IgD-negative memory B cell (primary cell): ENCODE measurements around the gene LEKR1. TPM values are rescaled to one million over a fixed set of nuclear protein-coding genes. Genes with fewer than 3 reads are reported as not detected.
"Not testable (repeated sequence)": the region's sequence is repeated elsewhere in the genome, so short reads cannot be mapped to it uniquely, and the experiment has no call there.

ENCODE experiments used
- H3K27ac Mint-ChIP-seq, 3 donors: one replicate each; pipeline ENCODE4 v1.8.0; 2020 to 2022; ENCODE audit warnings: mild to moderate bottlenecking in 3 of 3, mixed read lengths in 3 of 3, moderate library complexity in 1 of 3
- H3K27me3 Mint-ChIP-seq: one replicate; pipeline ENCODE4 v1.8.0; 2021; ENCODE audit warnings: mixed read lengths
- H3K36me3 Mint-ChIP-seq: one replicate; pipeline ENCODE4 v1.8.0; 2020; ENCODE audit warnings: mild to moderate bottlenecking, mixed read lengths
- H3K4me1 Mint-ChIP-seq, 3 donors: one replicate each; pipeline ENCODE4 v1.8.0; 2020 to 2022; ENCODE audit warnings: mixed read lengths in 3 of 3, mild to moderate bottlenecking in 1 of 3
- H3K4me3 Mint-ChIP-seq, 4 donors: one replicate each; pipeline ENCODE4 v1.8.0; 2020 to 2022; ENCODE audit warnings: mild to moderate bottlenecking in 4 of 4, mixed read lengths in 4 of 4, moderate library complexity in 3 of 4
- H3K9me3 Mint-ChIP-seq, 3 donors: one replicate each; pipeline ENCODE4 v1.8.0; 2020 to 2021; ENCODE audit warnings: mixed read lengths in 3 of 3, mild to moderate bottlenecking in 1 of 3
- polyA plus RNA-seq: library from polyadenylated mRNA; unstranded; fragments of 300-500 nt; fragmentation: Illumina TruSeq; gene quantifications from one replicate; pipeline ENCODE4 v1.2.3, GENCODE V29; 2021

LEKR1 gene
- polyA plus RNA-seq, 1 donor from 2014 or later, result 0.93 TPM

DNA sequence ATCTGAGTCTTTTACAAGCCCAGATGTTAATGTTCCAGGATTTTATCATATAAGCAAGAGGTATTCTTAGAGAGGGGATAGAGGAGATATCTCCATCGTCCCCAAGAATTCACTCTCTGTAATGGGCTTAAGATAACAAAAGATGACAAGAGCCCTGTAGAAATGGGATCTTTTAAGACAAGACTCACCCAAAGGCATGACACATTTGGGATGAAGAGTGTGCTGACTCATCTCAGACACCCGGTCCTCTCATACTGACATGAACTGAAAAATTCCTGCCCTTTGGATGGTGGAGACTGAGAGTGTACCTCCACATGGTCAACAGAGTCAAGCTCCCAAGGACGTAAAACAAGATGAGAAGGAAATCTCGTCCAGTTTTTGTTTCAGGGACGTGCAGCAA lies 11.0 kb downstream of the LEKR1 start:
- Mint-ChIP-seq H3K27me3 (no peaks in the 10 kb centered on the region), H3K4me1 (no peaks in the 10 kb centered on the region), H3K9me3 (no peaks in the 10 kb centered on the region), H3K36me3 (no peaks in the 10 kb centered on the region), H3K27ac (no peak overlapping the region), H3K4me3 (no peak overlapping the region)

DNA sequence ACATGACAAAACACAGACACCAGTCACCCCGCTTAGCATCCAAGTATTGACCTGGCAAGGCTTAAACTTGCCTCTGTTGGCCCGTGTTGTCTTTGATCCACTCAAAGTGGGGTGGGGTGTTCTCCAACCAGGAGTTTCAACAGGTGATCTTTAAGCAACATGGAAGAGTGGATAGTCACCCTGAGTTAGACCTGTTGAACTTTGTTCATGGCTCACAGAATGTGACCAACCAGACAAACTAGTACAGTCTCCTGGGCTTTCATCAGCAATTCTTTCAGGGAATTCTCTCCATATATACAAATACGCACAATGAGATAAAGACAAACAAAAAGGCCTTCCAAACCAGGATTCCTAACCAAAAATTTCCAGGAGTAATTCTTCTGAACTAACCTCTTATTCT lies 11.9 kb downstream of the LEKR1 start:
- no peak overlapping the region for H3K27ac Mint-ChIP-seq
- no peak overlapping the region for H3K4me3 Mint-ChIP-seq
- H3K9me3 Mint-ChIP-seq, result no peaks in the 10 kb centered on the region
- H3K27me3 Mint-ChIP-seq, result no peaks in the 10 kb centered on the region
- no peaks in the 10 kb centered on the region for H3K4me1 Mint-ChIP-seq
- no peaks in the 10 kb centered on the region for H3K36me3 Mint-ChIP-seq

DNA sequence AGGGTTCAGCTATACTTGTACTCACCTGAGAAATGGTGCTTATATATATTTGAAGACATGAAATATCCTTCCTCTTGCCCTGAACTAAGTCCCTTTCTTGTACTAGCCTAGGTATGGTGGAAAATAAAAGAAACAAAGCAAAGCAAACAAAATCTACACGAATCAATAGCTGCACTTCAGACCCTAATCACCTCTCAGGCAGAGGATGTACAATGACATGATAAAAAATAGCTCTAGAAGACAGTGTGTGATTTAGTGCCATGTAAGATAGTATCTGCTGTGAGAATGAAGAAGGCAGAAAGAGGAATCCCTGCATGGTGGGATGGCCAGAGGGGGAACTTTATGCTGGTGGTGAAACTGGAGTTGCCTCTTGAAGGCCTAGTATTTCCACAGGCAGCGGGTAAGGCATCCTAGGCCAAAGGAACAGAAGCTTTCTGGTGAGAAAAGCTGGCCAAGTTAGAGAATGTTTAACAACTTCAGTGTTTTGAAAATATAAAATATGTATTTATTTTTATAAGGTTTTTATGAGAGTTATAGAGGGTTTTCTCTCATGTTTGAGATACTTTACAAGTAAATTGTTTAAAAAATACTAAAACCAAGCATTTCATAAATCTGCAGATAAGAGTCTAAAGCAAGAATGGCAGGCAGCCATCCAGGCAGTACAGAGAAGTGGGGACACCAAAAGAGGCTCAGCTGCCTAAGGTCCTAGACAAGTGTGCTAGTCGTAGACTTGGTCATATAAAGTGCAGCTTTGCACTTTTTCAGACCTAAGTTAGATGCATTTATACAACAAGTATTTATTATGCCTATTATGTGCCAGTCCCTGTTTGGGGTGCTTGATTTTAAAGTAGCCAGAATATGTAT lies 14.9 kb downstream of the LEKR1 start:
- no peaks in the 10 kb centered on the region for H3K4me1 Mint-ChIP-seq
- peaks cover 6% of the 10 kb centered on the region for H3K36me3 Mint-ChIP-seq
- no peaks in the 10 kb centered on the region for H3K9me3 Mint-ChIP-seq
- no peak overlapping the region for H3K27ac Mint-ChIP-seq
- H3K4me3 Mint-ChIP-seq, result no peak overlapping the region
- H3K27me3 Mint-ChIP-seq, result no peaks in the 10 kb centered on the region

DNA sequence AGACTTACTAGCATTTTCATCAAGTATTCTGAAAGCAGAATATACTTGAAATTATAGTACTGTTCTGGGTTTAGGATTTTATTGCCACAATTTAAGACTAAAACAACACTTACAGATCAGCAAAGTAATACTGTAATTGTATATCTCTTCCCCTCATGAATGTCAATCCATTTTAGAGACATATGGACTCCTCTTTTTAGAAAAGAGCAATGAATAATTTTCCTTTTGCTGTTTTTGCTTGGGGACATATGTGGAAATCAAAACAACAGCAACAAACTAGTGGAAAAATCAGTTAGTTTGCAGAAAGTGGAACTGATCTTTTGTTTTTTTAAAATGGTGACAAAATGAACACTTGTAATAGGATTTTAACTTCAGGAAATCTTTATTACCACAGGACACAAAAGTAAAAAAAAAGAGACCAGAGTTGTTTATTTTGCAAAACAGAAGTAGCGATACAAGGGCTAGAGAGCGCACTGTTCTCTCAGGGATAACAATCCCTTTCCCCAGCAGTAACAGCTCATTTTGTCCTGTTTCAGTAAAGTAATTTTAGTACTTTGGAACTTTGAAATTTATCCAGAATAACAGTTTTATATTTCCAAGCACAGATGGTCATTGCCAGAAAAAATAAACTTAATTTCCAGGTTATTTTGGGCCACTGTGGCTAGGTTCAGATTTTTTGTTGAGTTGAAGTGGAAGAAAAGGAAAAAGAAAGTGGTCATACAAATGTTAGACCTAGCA lies 17.1 kb downstream of the LEKR1 start:
- Mint-ChIP-seq H3K9me3 (no peaks in the 10 kb centered on the region), H3K36me3 (peaks cover 6% of the 10 kb centered on the region), H3K4me3 (no peak overlapping the region), H3K27ac (no peak overlapping the region), H3K27me3 (no peaks in the 10 kb centered on the region), H3K4me1 (no peaks in the 10 kb centered on the region)

DNA sequence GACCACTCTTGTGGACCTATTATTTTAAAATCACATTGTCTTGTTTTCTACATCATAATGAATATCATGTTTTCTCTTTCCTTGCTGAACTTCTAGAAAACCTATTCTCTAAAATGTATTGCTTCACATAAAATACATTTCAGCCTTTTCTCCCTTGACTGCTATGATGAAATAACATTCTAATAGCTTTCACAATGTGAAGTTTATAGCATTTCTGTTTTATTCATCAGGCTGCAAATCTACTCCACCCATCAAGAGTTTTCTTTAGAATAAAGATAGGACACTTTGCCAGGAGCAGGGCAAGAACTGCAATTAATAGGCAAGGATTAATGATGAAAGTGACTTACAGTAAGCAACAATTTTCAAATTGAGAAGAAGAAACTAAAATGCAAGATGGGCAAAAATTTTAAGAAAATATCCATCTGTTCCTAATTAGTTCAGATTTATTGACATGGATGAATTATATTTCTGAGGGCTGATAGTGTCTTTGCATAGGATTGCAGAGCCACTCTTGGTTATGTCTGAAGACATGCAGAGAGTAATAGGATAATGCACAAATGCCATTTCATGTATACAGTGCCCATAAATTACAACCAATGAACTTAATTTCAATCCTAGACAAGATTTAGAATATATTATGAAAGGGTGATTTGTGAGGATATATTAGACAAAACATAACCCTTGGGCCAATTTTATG lies 21.7 kb downstream of the LEKR1 start:
- Mint-ChIP-seq H3K4me1 (no peaks in the 10 kb centered on the region), H3K27ac (no peak overlapping the region), H3K36me3 (peaks cover 6% of the 10 kb centered on the region), H3K27me3 (no peaks in the 10 kb centered on the region), H3K9me3 (no peaks in the 10 kb centered on the region), H3K4me3 (no peak overlapping the region)

DNA sequence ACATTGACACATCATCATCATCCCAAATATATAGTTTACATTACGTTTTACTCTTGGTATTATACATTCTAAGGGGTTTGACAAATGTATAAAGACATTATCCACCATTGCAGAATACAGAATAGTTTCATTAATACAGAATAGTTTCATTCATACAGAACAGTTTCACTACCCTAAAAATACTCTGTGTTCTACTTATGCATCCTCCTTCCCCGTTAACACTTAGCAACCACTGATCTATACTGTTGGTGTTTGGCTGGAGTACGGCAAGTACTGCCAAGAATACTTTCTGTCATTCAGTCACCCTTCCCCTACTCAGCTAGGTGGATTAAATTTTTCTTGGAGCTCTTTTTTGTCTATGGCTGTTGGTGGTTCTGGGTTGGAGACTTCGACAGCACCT lies 33.4 kb downstream of the LEKR1 start:
- Mint-ChIP-seq H3K4me3 (no peak overlapping the region), H3K4me1 (peaks cover 3 to 7% (median 6%) of the 10 kb centered on the region in 3 donors), H3K27ac (peak overlapping the region in 1 of 3 donors; percentile 37)

DNA sequence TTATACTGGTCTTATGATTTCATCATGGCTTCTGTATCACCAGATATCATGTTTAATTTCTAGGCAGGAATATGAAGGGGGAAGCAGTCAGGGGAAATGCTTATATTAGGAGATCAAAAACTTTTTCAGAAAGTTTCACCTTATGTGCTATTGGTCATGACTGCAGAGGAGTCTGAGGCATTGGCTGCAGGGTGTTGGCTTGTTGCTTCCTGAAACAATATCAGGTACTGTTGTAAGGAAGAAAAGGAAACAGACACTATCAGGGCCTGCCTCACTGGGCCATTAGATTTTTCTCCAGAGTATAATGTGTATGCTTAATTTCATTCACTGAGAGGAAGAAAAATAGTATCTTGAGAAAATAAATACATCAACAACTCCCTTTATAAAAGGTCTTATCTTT lies 34.7 kb downstream of the LEKR1 start:
- no peaks in the 10 kb centered on the region for H3K9me3 Mint-ChIP-seq
- H3K4me1 Mint-ChIP-seq, result peaks cover 3 to 7% (median 6%) of the 10 kb centered on the region in 3 donors
- no peak overlapping the region for H3K4me3 Mint-ChIP-seq
- H3K36me3 Mint-ChIP-seq, result no peaks in the 10 kb centered on the region
- H3K27me3 Mint-ChIP-seq, result no peaks in the 10 kb centered on the region
- H3K27ac Mint-ChIP-seq, result no peak overlapping the region

More for the DNA sequence above, 33.4 kb downstream of the LEKR1 start:
- H3K9me3 Mint-ChIP-seq, result no peaks in the 10 kb centered on the region
- no peaks in the 10 kb centered on the region for H3K27me3 Mint-ChIP-seq
- no peaks in the 10 kb centered on the region for H3K36me3 Mint-ChIP-seq

DNA sequence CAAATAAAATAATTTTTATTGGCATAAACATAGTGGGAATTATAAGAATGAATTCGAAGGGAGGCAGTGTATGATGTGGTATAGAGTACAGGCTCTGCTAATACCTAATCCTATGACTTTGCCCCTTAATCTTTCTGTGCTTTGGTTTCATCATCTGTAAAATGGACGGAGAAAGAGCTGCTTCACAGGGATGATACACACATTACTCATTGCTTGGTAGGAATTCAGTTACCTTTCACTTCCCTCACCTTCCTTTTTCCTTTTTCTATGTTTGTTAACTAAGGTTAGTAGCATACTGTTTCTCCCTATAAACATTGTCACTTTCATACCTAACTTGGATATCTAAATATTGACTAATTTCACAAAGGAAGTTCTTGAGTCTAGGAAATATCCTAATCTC lies 36.2 kb downstream of the LEKR1 start:
- no peaks in the 10 kb centered on the region for H3K36me3 Mint-ChIP-seq
- no peak overlapping the region for H3K27ac Mint-ChIP-seq
- H3K9me3 Mint-ChIP-seq, result no peaks in the 10 kb centered on the region
- no peaks in the 10 kb centered on the region for H3K27me3 Mint-ChIP-seq
- peaks cover 3 to 7% (median 6%) of the 10 kb centered on the region in 3 donors for H3K4me1 Mint-ChIP-seq
- H3K4me3 Mint-ChIP-seq, result no peak overlapping the region

DNA sequence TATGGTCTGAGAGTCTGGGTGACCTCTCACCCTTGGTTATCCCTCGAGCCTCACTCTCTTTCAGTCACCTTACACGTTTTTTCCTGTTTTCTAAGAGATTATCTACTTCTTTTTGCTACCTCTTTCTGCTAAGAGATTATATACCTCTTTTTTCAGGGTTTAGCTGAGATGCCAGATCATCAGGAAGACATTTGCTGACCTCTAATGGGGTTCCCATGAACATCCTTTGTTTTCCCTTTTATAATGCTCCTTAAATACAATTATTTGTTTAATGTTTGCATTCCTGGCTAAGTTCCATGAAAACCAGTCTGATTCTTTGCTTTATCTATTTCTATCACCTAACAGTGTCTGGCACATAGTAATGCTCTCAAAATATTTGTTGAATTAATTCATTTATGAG lies 39.6 kb downstream of the LEKR1 start:
- Mint-ChIP-seq H3K36me3 (no peaks in the 10 kb centered on the region), H3K9me3 (no peaks in the 10 kb centered on the region), H3K27ac (no peak overlapping the region), H3K4me3 (no peak overlapping the region), H3K4me1 (no peaks in the 10 kb centered on the region), H3K27me3 (no peaks in the 10 kb centered on the region)

DNA sequence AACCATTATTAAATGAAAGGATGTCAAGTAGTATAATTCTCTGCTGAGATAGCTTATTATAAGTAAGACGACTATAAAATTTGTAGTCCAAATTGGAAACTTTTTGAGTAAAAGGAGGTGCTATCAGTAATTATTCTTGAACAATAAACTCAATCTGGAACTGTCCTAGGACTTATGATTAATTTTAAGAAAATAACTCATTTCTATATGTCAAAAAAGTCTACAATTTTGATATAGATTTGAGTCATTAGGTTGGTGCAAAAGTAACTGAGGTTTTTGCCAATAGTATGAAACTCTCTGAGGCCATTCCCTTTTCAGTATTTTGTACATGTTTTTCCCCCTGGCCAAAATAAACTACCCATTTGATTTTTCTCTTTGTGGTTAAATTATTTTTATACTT lies 41.0 kb downstream of the LEKR1 start:
- no peaks in the 10 kb centered on the region for H3K4me1 Mint-ChIP-seq

DNA sequence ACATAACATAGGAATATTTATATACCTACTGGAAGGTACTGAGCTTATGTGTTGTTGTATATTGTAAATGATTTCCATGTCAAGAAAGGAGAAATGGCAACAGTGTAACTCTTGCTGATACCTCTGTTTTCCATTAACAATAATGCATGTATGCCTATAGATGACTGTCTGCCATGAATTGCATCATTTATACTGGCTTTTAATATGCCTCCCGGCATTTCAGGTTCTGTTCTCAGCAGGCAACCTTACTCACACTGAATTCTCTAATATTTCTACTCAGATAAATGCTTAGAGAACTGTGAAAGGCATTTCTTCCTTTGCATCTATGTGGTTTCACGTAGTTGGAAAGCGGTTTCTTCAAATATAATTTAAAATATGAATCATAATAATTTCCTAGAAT lies 41.8 kb downstream of the LEKR1 start:
- Mint-ChIP-seq H3K9me3 (peaks cover 0 to 12% (median 5%) of the 10 kb centered on the region in 3 donors), H3K27me3 (no peaks in the 10 kb centered on the region), H3K4me3 (no peak overlapping the region), H3K36me3 (no peaks in the 10 kb centered on the region), H3K4me1 (no peaks in the 10 kb centered on the region), H3K27ac (no peak overlapping the region)

More for the DNA sequence above, 41.0 kb downstream of the LEKR1 start:
- Mint-ChIP-seq H3K36me3 (no peaks in the 10 kb centered on the region), H3K27ac (no peak overlapping the region), H3K9me3 (peaks cover 0 to 6% (median 4%) of the 10 kb centered on the region in 3 donors), H3K4me3 (no peak overlapping the region), H3K27me3 (no peaks in the 10 kb centered on the region)

DNA sequence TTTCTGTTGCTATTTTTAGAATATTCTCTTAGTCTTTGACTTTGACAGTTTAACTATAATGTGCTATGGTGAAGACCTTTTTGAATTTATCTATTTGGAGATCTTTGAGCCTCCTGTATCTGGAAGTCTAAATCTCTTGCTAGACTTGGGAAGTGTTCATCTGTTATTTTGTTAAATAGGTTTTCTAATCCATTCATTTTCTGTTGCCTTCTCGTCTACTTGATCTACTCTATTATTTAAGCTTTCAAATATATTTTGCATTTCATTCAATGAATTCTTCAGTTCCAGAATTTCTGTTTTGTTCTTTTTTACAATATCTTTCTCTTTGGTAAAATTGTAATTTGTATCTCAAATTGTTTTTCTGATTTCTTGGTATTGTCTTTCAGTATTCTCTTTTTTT lies 47.8 kb downstream of the LEKR1 start:
- H3K4me3 Mint-ChIP-seq, result no peak overlapping the region
- H3K27ac Mint-ChIP-seq, result no peak overlapping the region
- H3K36me3 Mint-ChIP-seq, result peaks cover 16% of the 10 kb centered on the region
- no peaks in the 10 kb centered on the region for H3K27me3 Mint-ChIP-seq
- no peaks in the 10 kb centered on the region for H3K4me1 Mint-ChIP-seq
- peaks cover 13 to 43% (median 38%) of the 10 kb centered on the region in 3 donors for H3K9me3 Mint-ChIP-seq

DNA sequence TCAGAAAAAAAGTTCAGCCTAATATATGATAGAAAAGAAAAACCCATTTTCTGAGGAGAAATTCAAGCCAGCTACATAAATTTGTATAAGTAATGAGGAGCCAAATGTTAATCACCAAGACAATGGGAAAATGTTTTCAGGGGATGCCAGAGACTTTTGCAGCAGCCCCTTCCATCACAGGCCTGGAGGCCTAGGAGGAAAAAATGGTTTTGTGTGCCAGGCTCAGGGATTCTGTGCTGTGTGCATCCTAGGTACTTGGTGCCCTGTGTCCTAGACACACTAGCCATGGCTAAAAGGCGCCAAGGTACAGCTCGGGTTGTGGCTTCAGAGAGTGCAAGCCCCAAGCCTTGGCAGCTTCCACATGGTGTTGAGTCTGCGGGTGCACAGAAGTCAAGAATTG lies 53.3 kb downstream of the LEKR1 start:
- peaks cover 21 to 45% (median 22%) of the 10 kb centered on the region in 3 donors for H3K9me3 Mint-ChIP-seq
- H3K36me3 Mint-ChIP-seq, result peaks cover 16% of the 10 kb centered on the region
- not testable (repeated sequence) for H3K27ac Mint-ChIP-seq, H3K4me1 Mint-ChIP-seq, H3K4me3 Mint-ChIP-seq, H3K27me3 Mint-ChIP-seq

DNA sequence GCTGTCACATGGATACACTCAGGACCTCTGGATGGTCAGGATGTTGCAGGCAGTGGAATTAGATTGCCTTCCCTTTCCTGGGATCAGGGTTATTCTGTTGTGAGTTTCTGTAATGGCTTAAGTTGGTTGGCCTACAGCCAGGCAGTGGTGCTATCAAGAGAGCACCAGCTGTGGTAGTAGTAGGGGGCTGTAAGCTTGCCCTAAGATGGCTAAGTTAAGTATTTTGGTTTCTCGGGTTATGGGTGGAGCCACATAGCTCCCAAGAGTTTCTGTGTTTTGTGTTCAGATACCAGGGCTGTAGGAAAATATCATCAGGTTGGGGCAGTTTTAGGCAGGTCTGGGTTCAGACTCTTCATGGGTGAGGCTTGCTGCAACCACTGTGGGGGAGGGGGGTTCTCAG lies 59.6 kb downstream of the LEKR1 start:
- Mint-ChIP-seq H3K4me1 (no peaks in the 10 kb centered on the region), H3K4me3 (no peak overlapping the region), H3K36me3 (peaks cover 5% of the 10 kb centered on the region), H3K9me3 (peaks cover 4 to 13% (median 8%) of the 10 kb centered on the region in 3 donors), H3K27ac (no peak overlapping the region), H3K27me3 (no peaks in the 10 kb centered on the region)

DNA sequence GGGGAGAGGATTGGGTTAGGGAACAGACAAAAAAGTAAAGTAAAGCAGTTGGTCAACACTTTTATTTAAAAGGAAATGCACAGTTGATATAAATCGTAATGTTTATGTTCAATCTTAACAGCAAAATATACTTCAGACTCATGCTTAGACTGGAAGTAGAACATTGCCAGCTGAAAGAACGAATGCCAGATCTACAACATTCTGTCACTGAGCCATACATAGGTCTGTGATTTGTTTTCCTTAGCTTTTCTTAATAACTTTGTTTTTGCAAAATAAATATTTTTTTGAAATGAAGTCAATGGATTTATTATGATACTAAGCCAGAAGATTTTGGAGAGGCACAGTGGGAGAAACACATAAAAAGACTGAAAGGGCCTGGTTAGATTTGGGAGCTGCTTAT lies 62.0 kb downstream of the LEKR1 start:
- Mint-ChIP-seq H3K9me3 (peaks cover 2 to 10% (median 7%) of the 10 kb centered on the region in 3 donors), H3K27ac (peak overlapping the region in 1 of 3 donors; percentile 6), H3K4me1 (no peaks in the 10 kb centered on the region), H3K27me3 (no peaks in the 10 kb centered on the region), H3K4me3 (no peak overlapping the region), H3K36me3 (peaks cover 5% of the 10 kb centered on the region)
